Ectodermal cell (in vitro differentiated cells): ENCODE measurements around the gene ATXN1.
"Not testable (repeated sequence)": the region's sequence is repeated elsewhere in the genome, so short reads cannot be mapped to it uniquely, and the experiment has no call there.

Experiments used
- H3K27ac ChIP-seq: 2 replicates; pipeline ENCODE4 v1.7.0; 2013; ENCODE audit warnings: mild to moderate bottlenecking, low read depth, low read length; ENCODE audit not compliant: insufficient read depth, poor library complexity, severe bottlenecking
- H3K27me3 ChIP-seq: 2 replicates; pipeline ENCODE4 v1.7.0; 2013; ENCODE audit warnings: mild to moderate bottlenecking, low read length; ENCODE audit not compliant: insufficient read depth, control insufficient read depth, poor library complexity, severe bottlenecking
- H3K36me3 ChIP-seq: one replicate; pipeline ENCODE4 v1.7.0; 2013; ENCODE audit warnings: low read length; ENCODE audit not compliant: control insufficient read depth, insufficient read depth
- H3K4me1 ChIP-seq: one replicate; pipeline ENCODE4 v1.7.0; 2013; ENCODE audit warnings: low read length; ENCODE audit not compliant: control insufficient read depth, insufficient read depth
- H3K4me3 ChIP-seq: 2 replicates; pipeline ENCODE4 v1.7.0; 2013; ENCODE audit warnings: low read depth, low read length, control low read depth; ENCODE audit not compliant: insufficient read depth
- H3K9me3 ChIP-seq: 2 replicates; pipeline ENCODE4 v1.7.0; 2013; ENCODE audit warnings: mild to moderate bottlenecking, low read length, moderate library complexity; ENCODE audit not compliant: control insufficient read depth
- whole genome bisulfite sequencing, 2 experiments: methylation state at CpG; one replicate each; pipeline ENCODE4 v1.1.7; 2013; ENCODE audit warnings: missing lambda C conversion rate in 2 of 2; 5-methylcytosine and 5-hydroxymethylcytosine counted together

ATXN1 gene

GRCh38 chr6:16630026-16630643 lies 131.1 kb downstream of the ATXN1 start:
- H3K27me3 ChIP-seq = no peaks in the 10 kb centered on the region
- no peaks in the 10 kb centered on the region for H3K9me3 ChIP-seq
- 91 to 99% methylated on average over 4 of the region's 4 CpGs for WGBS, 2 experiments
- no peak overlapping the region for H3K4me3 ChIP-seq
- H3K36me3 ChIP-seq = no peaks in the 10 kb centered on the region
- H3K4me1 ChIP-seq = no peaks in the 10 kb centered on the region
- no peak overlapping the region for H3K27ac ChIP-seq

- not testable (repeated sequence) for H3K9me3 ChIP-seq
- 91% methylated on average over 1 of the region's 1 CpG for WGBS, 2 experiments
Observed at GRCh38 chr6:16628580-16628979, 132.7 kb downstream of the ATXN1 start.

GRCh38 chr6:16626650-16627049 lies 134.6 kb downstream of the ATXN1 start:
- no peaks in the 10 kb centered on the region for H3K36me3 ChIP-seq
- no peak overlapping the region for H3K27ac ChIP-seq
- no peak overlapping the region for H3K4me3 ChIP-seq
- H3K27me3 ChIP-seq = no peaks in the 10 kb centered on the region
- no peaks in the 10 kb centered on the region for H3K4me1 ChIP-seq
- no peaks in the 10 kb centered on the region for H3K9me3 ChIP-seq
- WGBS, 2 experiments = 83 to 94% methylated on average over 2 of the region's 2 CpGs

More at GRCh38 chr6:16628580-16628979, 132.7 kb downstream of the ATXN1 start:
- H3K27ac ChIP-seq, H3K4me3 ChIP-seq, H3K27me3 ChIP-seq, H3K36me3 ChIP-seq, H3K4me1 ChIP-seq: not testable (repeated sequence)

- WGBS, 2 experiments = 94 to 95% methylated on average over 8 to 9 of the region's 10 CpGs
- Histone ChIP-seq H3K4me3 (no peak overlapping the region), H3K36me3 (no peaks in the 10 kb centered on the region), H3K4me1 (no peaks in the 10 kb centered on the region), H3K9me3 (no peaks in the 10 kb centered on the region), H3K27ac (no peak overlapping the region), H3K27me3 (no peaks in the 10 kb centered on the region)
Observed at GRCh38 chr6:16625291-16626265, 135.7 kb downstream of the ATXN1 start.

- H3K27me3 ChIP-seq = no peaks in the 10 kb centered on the region
- WGBS, 2 experiments = 96% methylated on average over 8 of the region's 8 CpGs
- no peaks in the 10 kb centered on the region for H3K36me3 ChIP-seq
- no peak overlapping the region for H3K27ac ChIP-seq
- H3K9me3 ChIP-seq = no peaks in the 10 kb centered on the region
- no peaks in the 10 kb centered on the region for H3K4me1 ChIP-seq
- H3K4me3 ChIP-seq = no peak overlapping the region
Observed at GRCh38 chr6:16624636-16625290, 136.5 kb downstream of the ATXN1 start.

GRCh38 chr6:16623731-16624130 lies 137.5 kb downstream of the ATXN1 start:
- no peaks in the 10 kb centered on the region for H3K4me1 ChIP-seq
- H3K36me3 ChIP-seq = no peaks in the 10 kb centered on the region
- no peaks in the 10 kb centered on the region for H3K9me3 ChIP-seq
- no peak overlapping the region for H3K4me3 ChIP-seq
- H3K27ac ChIP-seq = no peak overlapping the region
- WGBS, 2 experiments = 96 to 97% methylated on average over 3 to 4 of the region's 4 CpGs
- no peaks in the 10 kb centered on the region for H3K27me3 ChIP-seq

GRCh38 chr6:16623029-16623653 lies 138.1 kb downstream of the ATXN1 start:
- Histone ChIP-seq H3K9me3 (no peaks in the 10 kb centered on the region), H3K4me1 (no peaks in the 10 kb centered on the region), H3K4me3 (no peak overlapping the region), H3K27ac (no peak overlapping the region), H3K27me3 (no peaks in the 10 kb centered on the region), H3K36me3 (no peaks in the 10 kb centered on the region)
- WGBS, 2 experiments = 64 to 98% methylated on average over 2 to 3 of the region's 3 CpGs

GRCh38 chr6:16622193-16622592 lies 139.1 kb downstream of the ATXN1 start:
- H3K9me3 ChIP-seq = no peaks in the 10 kb centered on the region
- H3K4me3 ChIP-seq = no peak overlapping the region
- H3K27me3 ChIP-seq = no peaks in the 10 kb centered on the region
- WGBS, 2 experiments = 82 to 98% methylated on average over 4 to 5 of the region's 5 CpGs
- H3K27ac ChIP-seq = no peak overlapping the region
- H3K4me1 ChIP-seq = no peaks in the 10 kb centered on the region
- no peaks in the 10 kb centered on the region for H3K36me3 ChIP-seq

GRCh38 chr6:16621002-16621401 lies 140.3 kb downstream of the ATXN1 start:
- Histone ChIP-seq H3K4me3 (no peak overlapping the region), H3K9me3 (no peaks in the 10 kb centered on the region), H3K36me3 (no peaks in the 10 kb centered on the region), H3K27me3 (no peaks in the 10 kb centered on the region), H3K4me1 (no peaks in the 10 kb centered on the region), H3K27ac (no peak overlapping the region)
- WGBS, 2 experiments = 75 to 77% methylated on average over 6 of the region's 6 CpGs

GRCh38 chr6:16619777-16620176 lies 141.5 kb downstream of the ATXN1 start:
- Histone ChIP-seq H3K4me1 (no peaks in the 10 kb centered on the region), H3K4me3 (no peak overlapping the region), H3K27ac (no peak overlapping the region), H3K9me3 (no peaks in the 10 kb centered on the region), H3K36me3 (no peaks in the 10 kb centered on the region), H3K27me3 (no peaks in the 10 kb centered on the region)
- 88% methylated on average over 2 of the region's 2 CpGs for WGBS, 2 experiments
